ENCODE results near the gene CENPL.
A peak's percentile ranks its signal among the peaks of the same experiment; 100 is the strongest.
"Not testable (repeated sequence)": the region's sequence is repeated elsewhere in the genome, so short reads cannot be mapped to it uniquely, and the experiment has no call there.

The CENPL gene

GRCh38 chr1:173824315-173825081 is at the start of gene CENPL, which contains the start of gene DARS2:
TSS of gene CENPL (minus strand) at chr1:173824883. CDS start at chr1:173811299, 13,584 bp downstream.
TSS of gene DARS2 (plus strand) at chr1:173824673. CDS start at chr1:173825230, 557 bp downstream.
- DNase-seq (ENCODE audit: low spot score) = peak; percentile 98

- DNase-seq (ENCODE audit: low spot score) = no peak
Observed at GRCh38 chr1:173871500-173871899, 46.8 kb upstream of the CENPL start.

GRCh38 chr1:173871091-173871490 is 46.4 kb upstream of the CENPL start:
- DNase-seq (ENCODE audit: low spot score) = no peak

GRCh38 chr1:173870252-173871075 is 45.8 kb upstream of the CENPL start:
- no peak for DNase-seq (ENCODE audit: low spot score)

- no peak for DNase-seq (ENCODE audit: low spot score)
Observed at GRCh38 chr1:173869021-173869359, 44.3 kb upstream of the CENPL start.

GRCh38 chr1:173868266-173869020 is 43.8 kb upstream of the CENPL start, which contains the start of gene ZBTB37:
TSS of gene ZBTB37 (plus strand) at chr1:173868380. CDS start at chr1:173870226, 1,846 bp downstream.
- peak; percentile 92 for DNase-seq (ENCODE audit: low spot score)

- DNase-seq (ENCODE audit: low spot score) = peak; percentile 99
Observed at GRCh38 chr1:173867753-173868265, 43.1 kb upstream of the CENPL start, which contains the start of gene GAS5. TSS of gene GAS5 (minus strand) at chr1:173867989.

GRCh38 chr1:173867141-173867752 is 42.6 kb upstream of the CENPL start:
- no peak for DNase-seq (ENCODE audit: low spot score)

GRCh38 chr1:173866413-173867115 is 41.9 kb upstream of the CENPL start:
- no peak for DNase-seq (ENCODE audit: low spot score)

- DNase-seq (ENCODE audit: low spot score) = no peak
Observed at GRCh38 chr1:173865468-173866164, 40.9 kb upstream of the CENPL start.

GRCh38 chr1:173864179-173864867 is 39.6 kb upstream of the CENPL start:
- DNase-seq (ENCODE audit: low spot score) = no peak

GRCh38 chr1:173863224-173864161 is 38.8 kb upstream of the CENPL start:
- no peak for DNase-seq (ENCODE audit: low spot score)

- no peak for DNase-seq (ENCODE audit: low spot score)
Observed at GRCh38 chr1:173862769-173863223, 38.1 kb upstream of the CENPL start.

GRCh38 chr1:173862146-173862768 is 37.6 kb upstream of the CENPL start:
- DNase-seq (ENCODE audit: low spot score) = not testable (repeated sequence)

GRCh38 chr1:173861731-173862145 is 37.1 kb upstream of the CENPL start:
- no peak for DNase-seq (ENCODE audit: low spot score)

- DNase-seq (ENCODE audit: low spot score) = no peak
Observed at GRCh38 chr1:173860065-173860464, 35.4 kb upstream of the CENPL start.

GRCh38 chr1:173859547-173859946 is 34.9 kb upstream of the CENPL start:
- DNase-seq (ENCODE audit: low spot score) = not testable (repeated sequence)

Measured in SW480 (cell line).